WTC11 (cell line): ENCODE measurements around the gene NBAS. TPM values are rescaled to one million over a fixed set of nuclear protein-coding genes. Genes with fewer than 3 reads are reported as not detected.
"Not testable (repeated sequence)": the region's sequence is repeated elsewhere in the genome, so short reads cannot be mapped to it uniquely, and the experiment has no call there.

Experiments used
- ATAC-seq: fragments of 200-7000 bp; cut with Tn5 transposase; 2 replicates; pipeline ENCODE4 v1.10.0; 2021; ENCODE audit warnings: mild to moderate bottlenecking, moderate library complexity
- CTCF ChIA-PET: fragments of 300-600 bp; sonication (Branson Sonifier 250); formaldehyde crosslinking; loops from one replicate; lab custom pipeline; 2021; ENCODE audit warnings: antibody characterized with exemption; lab: Charles Lee
- POLR2A ChIA-PET: fragments of 350-600 bp; sonication (Branson Sonifier 250); formaldehyde crosslinking; loops from one replicate; lab custom pipeline; 2021; ENCODE audit warnings: antibody characterized with exemption; lab: Charles Lee
- DNase-seq: peaks from one replicate; pipeline ENCODE4 v3.0.0; 2021; ENCODE audit warnings: low spot score
- H3K27ac Mint-ChIP-seq: 2 replicates; pipeline ENCODE4 v1.8.0; 2021; ENCODE audit warnings: mixed read lengths
- H3K27me3 Mint-ChIP-seq: 2 replicates; pipeline ENCODE4 v1.8.0; 2021; ENCODE audit warnings: low read depth, mild to moderate bottlenecking, moderate library complexity, mixed read lengths
- H3K36me3 Mint-ChIP-seq: 2 replicates; pipeline ENCODE4 v1.8.0; 2021; ENCODE audit warnings: mixed read lengths
- H3K4me1 Mint-ChIP-seq: 2 replicates; pipeline ENCODE4 v1.8.0; 2022; ENCODE audit warnings: mixed read lengths
- H3K4me3 Mint-ChIP-seq: 2 replicates; pipeline ENCODE4 v1.8.0; 2021; ENCODE audit warnings: mild to moderate bottlenecking, moderate library complexity, mixed read lengths
- H3K9me3 Mint-ChIP-seq: 2 replicates; pipeline ENCODE4 v1.8.0; 2021; ENCODE audit warnings: mixed read lengths
- AR ChIP-seq: fragments of 250-450 bp; sonication (Bioruptor Pico); IDR thresholded peaks from 2 replicates; pipeline ENCODE4 v1.9.0; 2021; ENCODE audit warnings: mild to moderate bottlenecking
- E2F4 ChIP-seq: sonication (generic); formaldehyde crosslinking; IDR thresholded peaks from 2 replicates; pipeline ENCODE4 v1.8.1; 2022; ENCODE audit warnings: low read depth, mild to moderate bottlenecking, moderate library complexity, missing genetic modification reagents, borderline replicate concordance
- ELF4 ChIP-seq: sonication (generic); formaldehyde crosslinking; IDR thresholded peaks from 2 replicates; pipeline ENCODE4 v1.8.1; 2022; ENCODE audit warnings: low read depth, mild to moderate bottlenecking, moderate library complexity, missing genetic modification reagents
- EMX1 ChIP-seq: fragments of 250-450 bp; sonication (Bioruptor Pico); IDR thresholded peaks from 2 replicates; pipeline ENCODE4 v1.8.0; 2021; ENCODE audit warnings: mild to moderate bottlenecking
- FOXK1 ChIP-seq: sonication (generic); formaldehyde crosslinking; IDR thresholded peaks from 2 replicates; pipeline ENCODE4 v1.8.0; 2022; ENCODE audit warnings: mild to moderate bottlenecking, moderate library complexity, missing genetic modification reagents
- NFATC4 ChIP-seq: fragments of 250-450 bp; sonication (Bioruptor Pico); IDR thresholded peaks from 2 replicates; pipeline ENCODE4 v1.9.0; 2021; ENCODE audit warnings: mild to moderate bottlenecking
- NR2C2 ChIP-seq: sonication (generic); formaldehyde crosslinking; IDR thresholded peaks from 2 replicates; pipeline ENCODE4 v1.8.0; 2022; ENCODE audit warnings: mild to moderate bottlenecking, missing genetic modification reagents
- NR3C1 ChIP-seq: sonication (generic); formaldehyde crosslinking; conservative IDR thresholded peaks from 2 replicates; pipeline ENCODE4 v1.8.1; 2023; ENCODE audit warnings: low read depth, mild to moderate bottlenecking, missing genetic modification reagents
- PREB ChIP-seq: sonication (generic); formaldehyde crosslinking; IDR thresholded peaks from 2 replicates; pipeline ENCODE4 v1.8.1; 2022; ENCODE audit warnings: mild to moderate bottlenecking, missing genetic modification reagents, moderate library complexity, borderline replicate concordance
- SP1 ChIP-seq: sonication (generic); formaldehyde crosslinking; conservative IDR thresholded peaks from 2 replicates; pipeline ENCODE4 v1.8.1; 2022; ENCODE audit warnings: missing genetic modification reagents
- ZBTB21 ChIP-seq: sonication (generic); formaldehyde crosslinking; IDR thresholded peaks from 2 replicates; pipeline ENCODE4 v1.8.1; 2023; ENCODE audit warnings: mild to moderate bottlenecking, missing genetic modification reagents, borderline replicate concordance
- ZNF219 ChIP-seq: sonication (generic); formaldehyde crosslinking; IDR thresholded peaks from 2 replicates; pipeline ENCODE4 v1.8.0; 2023; ENCODE audit warnings: missing genetic modification reagents, mild to moderate bottlenecking, borderline replicate concordance
- ZNF317 ChIP-seq: sonication (generic); formaldehyde crosslinking; IDR thresholded peaks from 2 replicates; pipeline ENCODE4 v1.8.1; 2023; ENCODE audit warnings: low read depth, mild to moderate bottlenecking, moderate library complexity, missing genetic modification reagents, borderline replicate concordance
- ZNF423 ChIP-seq: fragments of 250-450 bp; sonication (Bioruptor Pico); IDR thresholded peaks from 2 replicates; pipeline ENCODE4 v2.1.2; 2022; ENCODE audit warnings: mild to moderate bottlenecking, moderate library complexity
- total RNA-seq: library from RNA; stranded (reverse); gene quantifications from 3 replicates; pipeline ENCODE4 v1.2.3, GENCODE V29; 2021
- TF ChIP-seq, protein P1 (sequence below): sonication (generic); formaldehyde crosslinking; IDR thresholded peaks from 2 replicates; pipeline ENCODE4 v1.8.0; 2023; ENCODE audit warnings: missing genetic modification reagents
- TF ChIP-seq, protein P2 (sequence below): sonication (generic); formaldehyde crosslinking; IDR thresholded peaks from 2 replicates; pipeline ENCODE4 v1.8.0; 2022; ENCODE audit warnings: mild to moderate bottlenecking, missing genetic modification reagents

NBAS gene
- total RNA-seq, 1 experiment from 2014 or later: 32.3 TPM

GRCh38 chr2:15321481-15321880, 239.7 kb downstream of the NBAS start:
- POLR2A ChIA-PET, CTCF ChIA-PET, H3K27me3 Mint-ChIP-seq, DNase-seq, H3K27ac Mint-ChIP-seq, ATAC-seq, H3K4me3 Mint-ChIP-seq, H3K4me1 Mint-ChIP-seq: not testable (repeated sequence)
- Mint-ChIP-seq H3K9me3 (peaks cover 46% of the 10 kb centered on the region), H3K36me3 (peaks cover 57% of the 10 kb centered on the region)

- peaks cover 9% of the 10 kb centered on the region for H3K4me1 Mint-ChIP-seq
- ATAC-seq (no peak), DNase-seq (peak; percentile 15)
- TF ChIP-seq ZNF317 (CRISPR knock-in tag) (no peak), NFATC4 (CRISPR knock-in tag) (no peak), EMX1 (no peak), PREB (CRISPR knock-in tag) (no peak), ZNF219 (CRISPR knock-in tag) (no peak), FOXK1 (CRISPR knock-in tag) (no peak), ELF4 (CRISPR knock-in tag) (no peak), NR2C2 (no peak), ZNF423 (CRISPR knock-in tag) (no peak), SP1 (no peak), ZBTB21 (CRISPR knock-in tag) (no peak), AR (no peak), NR3C1 (CRISPR knock-in tag) (no peak), E2F4 (CRISPR knock-in tag) (no peak)
- TF ChIP-seq, protein P1, sequence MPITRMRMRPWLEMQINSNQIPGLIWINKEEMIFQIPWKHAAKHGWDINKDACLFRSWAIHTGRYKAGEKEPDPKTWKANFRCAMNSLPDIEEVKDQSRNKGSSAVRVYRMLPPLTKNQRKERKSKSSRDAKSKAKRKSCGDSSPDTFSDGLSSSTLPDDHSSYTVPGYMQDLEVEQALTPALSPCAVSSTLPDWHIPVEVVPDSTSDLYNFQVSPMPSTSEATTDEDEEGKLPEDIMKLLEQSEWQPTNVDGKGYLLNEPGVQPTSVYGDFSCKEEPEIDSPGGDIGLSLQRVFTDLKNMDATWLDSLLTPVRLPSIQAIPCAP (CRISPR knock-in tag): no peak
- TF ChIP-seq, protein P2, sequence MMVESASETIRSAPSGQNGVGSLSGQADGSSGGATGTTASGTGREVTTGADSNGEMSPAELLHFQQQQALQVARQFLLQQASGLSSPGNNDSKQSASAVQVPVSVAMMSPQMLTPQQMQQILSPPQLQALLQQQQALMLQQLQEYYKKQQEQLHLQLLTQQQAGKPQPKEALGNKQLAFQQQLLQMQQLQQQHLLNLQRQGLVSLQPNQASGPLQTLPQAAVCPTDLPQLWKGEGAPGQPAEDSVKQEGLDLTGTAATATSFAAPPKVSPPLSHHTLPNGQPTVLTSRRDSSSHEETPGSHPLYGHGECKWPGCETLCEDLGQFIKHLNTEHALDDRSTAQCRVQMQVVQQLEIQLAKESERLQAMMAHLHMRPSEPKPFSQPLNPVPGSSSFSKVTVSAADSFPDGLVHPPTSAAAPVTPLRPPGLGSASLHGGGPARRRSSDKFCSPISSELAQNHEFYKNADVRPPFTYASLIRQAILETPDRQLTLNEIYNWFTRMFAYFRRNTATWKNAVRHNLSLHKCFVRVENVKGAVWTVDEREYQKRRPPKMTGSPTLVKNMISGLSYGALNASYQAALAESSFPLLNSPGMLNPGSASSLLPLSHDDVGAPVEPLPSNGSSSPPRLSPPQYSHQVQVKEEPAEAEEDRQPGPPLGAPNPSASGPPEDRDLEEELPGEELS (CRISPR knock-in tag): no peak
- ChIA-PET CTCF (no interaction called here), POLR2A (no interaction called here)
- no peak overlapping the region for H3K4me3 Mint-ChIP-seq
- H3K36me3 Mint-ChIP-seq: peaks cover 45% of the 10 kb centered on the region
- H3K27ac Mint-ChIP-seq: no peak overlapping the region
- peaks cover 40% of the 10 kb centered on the region for H3K9me3 Mint-ChIP-seq
- H3K27me3 Mint-ChIP-seq: no peaks in the 10 kb centered on the region
Observed at GRCh38 chr2:15316370-15316814, 244.7 kb downstream of the NBAS start.
